NCI-H345 treated with DMSO at 0.1 percent for 48 hours (cell line): ENCODE measurements around the gene WNT10A.

ENCODE experiments used
- DNase-seq: peaks from one replicate; lab custom pipeline; 2025; ENCODE audit not compliant: unreplicated experiment; lab: John Stamatoyannopoulos, UW

WNT10A gene

DNA sequence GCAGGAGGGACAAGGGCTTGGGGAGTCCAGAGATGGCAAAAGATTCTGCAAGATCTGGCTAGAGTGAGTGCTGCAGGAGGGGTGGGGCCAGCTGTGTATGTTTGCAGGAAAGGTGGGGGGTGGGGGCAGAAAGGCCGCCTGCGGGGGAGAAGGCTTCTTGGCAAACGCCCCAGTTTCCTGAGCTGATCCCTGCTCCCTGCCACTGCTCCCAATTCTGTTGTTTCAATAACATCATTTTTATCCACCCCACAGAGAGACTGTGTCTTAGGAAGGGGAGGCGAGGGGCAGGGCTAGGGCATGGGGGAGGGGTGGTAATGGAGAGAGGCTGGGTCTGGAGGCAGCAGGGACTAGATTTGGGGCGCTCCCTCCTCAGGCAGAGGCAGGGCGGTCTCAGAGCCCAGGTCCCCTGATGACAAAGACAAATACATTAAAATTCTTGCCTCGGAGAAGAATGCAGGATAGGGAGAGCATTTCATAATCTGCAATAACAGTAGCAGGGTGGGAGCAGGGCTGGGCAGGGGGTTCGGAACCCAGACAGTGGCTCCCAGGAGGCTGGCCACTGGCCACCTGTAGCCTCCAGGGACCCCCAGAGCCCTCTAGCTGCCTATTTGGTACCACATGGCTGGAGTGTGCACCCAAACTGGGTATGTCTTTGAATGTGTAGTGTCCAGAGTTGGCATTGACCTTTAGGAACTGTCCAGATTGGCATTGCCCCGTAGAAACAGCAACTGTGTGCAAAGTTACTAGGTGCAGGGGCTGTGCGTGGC, 23.1 kb upstream of the WNT10A start:
- DNase-seq, result no peak

GRCh38 chr2:218858138-218858445, 22.6 kb upstream of the WNT10A start:
- DNase-seq, result no peak

- no peak for DNase-seq
Measured at GRCh38 chr2:218858671-218859555, 21.7 kb upstream of the WNT10A start.

DNA sequence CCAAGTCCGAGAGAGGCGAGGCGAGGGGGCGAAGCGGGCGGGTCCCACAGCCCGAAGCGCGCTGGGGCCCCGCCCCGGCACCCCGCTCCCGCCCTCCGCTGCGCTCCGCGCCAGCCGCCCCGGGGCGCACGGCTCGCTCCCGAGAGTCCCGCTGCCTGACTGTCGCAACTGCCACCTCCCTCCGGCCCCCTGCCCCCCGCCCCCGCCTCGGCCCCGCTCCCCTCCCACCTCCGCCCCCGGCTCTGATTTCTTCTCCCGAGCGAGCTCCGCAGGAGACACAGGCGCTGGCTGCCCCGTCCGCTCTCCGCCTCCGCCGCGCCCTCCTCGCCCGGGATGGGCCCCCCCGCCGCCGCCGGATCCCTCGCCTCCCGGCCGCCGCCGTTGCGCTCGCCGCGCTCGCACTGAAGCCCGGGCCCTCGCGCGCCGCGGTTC, 21.1 kb upstream of the WNT10A start, which contains the start of gene WNT6:
Gene WNT6, plus strand, starts transcription at position 250 of the 432 bp plus-strand sequence. CDS start 233 bp downstream, outside the sequence.
- DNase-seq, result no peak

GRCh38 chr2:218859988-218860831, 20.4 kb upstream of the WNT10A start:
- no peak for DNase-seq

DNA sequence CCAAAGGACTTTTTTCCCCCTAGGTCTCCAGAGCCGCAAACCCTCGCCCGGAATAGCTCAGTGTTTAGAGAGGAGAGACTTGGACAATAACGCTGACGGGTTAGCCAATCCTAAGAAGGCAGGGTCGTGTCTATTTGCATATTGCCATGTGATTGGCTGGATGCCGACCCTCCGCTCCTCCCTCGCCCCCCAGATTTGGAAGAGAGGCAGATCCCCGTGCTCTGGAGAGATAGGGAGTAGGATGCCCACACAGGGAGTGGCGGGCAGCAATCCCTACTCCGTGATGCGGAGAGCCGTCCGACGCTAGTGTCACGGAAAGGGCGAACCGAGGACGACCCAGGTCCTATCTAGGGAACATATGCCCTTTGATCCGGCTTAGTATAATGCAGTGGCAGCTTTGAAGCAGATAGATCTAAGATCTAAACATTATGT, 19.7 kb upstream of the WNT10A start:
- no peak for DNase-seq

- DNase-seq, result no peak
Measured at GRCh38 chr2:218861645-218862318, 18.9 kb upstream of the WNT10A start.

DNA sequence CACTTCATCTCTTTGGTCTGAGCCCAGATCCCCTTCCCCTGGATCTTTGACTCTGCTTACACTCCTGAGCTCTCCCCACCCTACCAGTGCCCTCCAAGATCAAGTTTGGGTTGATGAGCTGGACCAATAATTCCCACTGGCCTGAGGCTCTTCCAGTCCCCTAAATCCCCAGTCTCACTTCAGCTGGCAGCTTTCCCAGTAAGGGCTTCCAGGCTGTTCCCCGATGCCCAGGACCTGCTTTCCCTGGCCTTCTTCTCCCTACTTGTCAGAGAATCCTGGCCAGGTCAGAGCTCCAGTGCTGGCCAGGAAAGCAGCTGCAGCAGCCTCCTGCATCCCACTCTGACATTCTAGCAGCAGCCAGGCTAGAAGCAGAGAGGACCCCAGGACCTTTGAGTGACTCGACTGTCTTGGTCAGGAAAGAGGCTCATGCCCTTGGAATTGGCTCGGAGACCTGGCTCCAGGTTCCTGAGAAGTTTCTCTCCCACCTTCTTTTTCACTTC, 17.6 kb upstream of the WNT10A start:
- no peak for DNase-seq

DNA sequence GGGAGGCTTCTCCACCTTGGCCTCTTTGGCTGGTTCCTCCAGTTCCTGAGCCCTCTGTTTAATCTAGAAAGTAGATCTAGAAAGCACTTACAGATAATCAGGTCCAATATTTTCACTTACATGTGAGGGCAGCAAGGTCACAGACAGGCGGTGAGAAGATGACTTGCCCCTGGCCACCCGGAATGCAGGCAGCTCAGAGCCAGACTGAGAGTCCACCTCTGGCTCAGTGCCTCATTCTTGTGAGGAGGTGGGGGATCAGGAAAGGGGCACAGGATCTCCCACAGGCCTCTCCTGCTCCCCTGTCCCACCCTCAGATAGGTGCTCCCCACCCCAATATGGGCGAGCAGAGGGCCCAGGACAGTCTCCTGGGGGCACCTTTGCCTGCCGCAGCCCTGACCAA, 15.3 kb upstream of the WNT10A start:
- no peak for DNase-seq

GRCh38 chr2:218865999-218866398, 14.7 kb upstream of the WNT10A start:
- no peak for DNase-seq

- no peak for DNase-seq
Measured at GRCh38 chr2:218867900-218868299, 12.8 kb upstream of the WNT10A start.

DNA sequence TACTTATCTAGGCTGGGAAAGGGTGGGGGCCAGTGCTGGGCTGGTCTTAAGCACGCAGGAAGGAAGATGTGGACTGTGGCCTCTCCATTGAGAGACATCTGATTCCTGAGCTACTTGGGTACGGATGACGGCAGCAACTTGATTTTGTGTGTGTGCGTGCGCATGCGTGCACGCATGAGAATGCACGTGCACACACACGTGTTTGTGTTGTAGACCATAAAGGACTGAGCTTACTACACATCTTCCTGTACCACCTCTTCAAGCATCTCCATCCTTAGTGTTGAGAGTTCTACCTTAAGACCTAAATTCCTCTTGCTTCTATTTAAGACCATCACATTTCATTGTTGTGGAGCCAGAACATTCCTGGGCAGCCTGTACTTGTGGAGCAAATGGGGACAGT, 11.6 kb upstream of the WNT10A start:
- DNase-seq, result no peak

DNA sequence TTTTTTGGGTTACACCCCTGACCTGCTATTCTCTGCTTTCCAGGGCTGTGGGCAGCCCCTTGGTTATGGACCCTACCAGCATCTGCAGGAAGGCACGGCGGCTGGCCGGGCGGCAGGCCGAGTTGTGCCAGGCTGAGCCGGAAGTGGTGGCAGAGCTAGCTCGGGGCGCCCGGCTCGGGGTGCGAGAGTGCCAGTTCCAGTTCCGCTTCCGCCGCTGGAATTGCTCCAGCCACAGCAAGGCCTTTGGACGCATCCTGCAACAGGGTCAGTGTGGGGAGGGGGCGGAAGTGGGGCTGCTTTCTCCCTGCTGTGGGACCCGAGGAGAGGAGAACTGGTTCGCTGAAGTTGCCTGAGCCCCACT, 9.7 kb upstream of the WNT10A start:
- no peak for DNase-seq

GRCh38 chr2:218871345-218872302, 9.0 kb upstream of the WNT10A start:
- no peak for DNase-seq

DNA sequence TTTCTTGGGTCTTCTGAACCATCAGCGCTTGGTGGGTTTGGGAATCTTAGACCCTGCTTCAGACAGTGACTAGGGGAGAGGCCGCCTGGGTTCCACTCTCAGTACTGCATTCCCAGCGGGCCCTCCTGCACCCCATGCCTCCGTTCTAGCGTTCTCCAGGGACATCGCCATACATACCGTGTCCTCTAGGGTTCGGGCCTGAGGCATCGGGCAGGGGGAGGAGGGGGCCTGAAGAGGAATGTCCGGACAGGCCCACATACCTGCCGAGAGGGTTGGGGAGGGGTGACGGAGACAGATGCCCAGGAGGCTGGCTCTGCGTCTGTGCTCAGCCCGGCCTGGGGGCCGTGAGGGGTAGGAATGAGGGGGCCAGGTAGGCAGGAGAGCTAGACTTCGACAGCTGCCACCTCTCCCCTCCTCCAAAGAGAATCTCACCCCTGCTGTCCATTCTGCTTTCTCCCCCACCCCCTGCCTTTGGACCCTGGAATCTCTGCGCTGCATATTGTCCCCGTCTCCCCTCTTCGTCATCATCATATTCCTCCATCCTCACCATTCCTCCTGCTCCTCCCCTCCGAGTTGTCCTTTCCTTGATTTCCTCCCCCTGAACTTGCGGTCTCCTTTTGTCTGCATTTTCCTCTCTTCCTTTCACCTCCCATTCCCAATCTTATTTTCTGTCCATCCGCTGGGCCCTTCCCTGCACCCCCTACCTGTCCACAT, 7.8 kb upstream of the WNT10A start:
- DNase-seq, result no peak

DNA sequence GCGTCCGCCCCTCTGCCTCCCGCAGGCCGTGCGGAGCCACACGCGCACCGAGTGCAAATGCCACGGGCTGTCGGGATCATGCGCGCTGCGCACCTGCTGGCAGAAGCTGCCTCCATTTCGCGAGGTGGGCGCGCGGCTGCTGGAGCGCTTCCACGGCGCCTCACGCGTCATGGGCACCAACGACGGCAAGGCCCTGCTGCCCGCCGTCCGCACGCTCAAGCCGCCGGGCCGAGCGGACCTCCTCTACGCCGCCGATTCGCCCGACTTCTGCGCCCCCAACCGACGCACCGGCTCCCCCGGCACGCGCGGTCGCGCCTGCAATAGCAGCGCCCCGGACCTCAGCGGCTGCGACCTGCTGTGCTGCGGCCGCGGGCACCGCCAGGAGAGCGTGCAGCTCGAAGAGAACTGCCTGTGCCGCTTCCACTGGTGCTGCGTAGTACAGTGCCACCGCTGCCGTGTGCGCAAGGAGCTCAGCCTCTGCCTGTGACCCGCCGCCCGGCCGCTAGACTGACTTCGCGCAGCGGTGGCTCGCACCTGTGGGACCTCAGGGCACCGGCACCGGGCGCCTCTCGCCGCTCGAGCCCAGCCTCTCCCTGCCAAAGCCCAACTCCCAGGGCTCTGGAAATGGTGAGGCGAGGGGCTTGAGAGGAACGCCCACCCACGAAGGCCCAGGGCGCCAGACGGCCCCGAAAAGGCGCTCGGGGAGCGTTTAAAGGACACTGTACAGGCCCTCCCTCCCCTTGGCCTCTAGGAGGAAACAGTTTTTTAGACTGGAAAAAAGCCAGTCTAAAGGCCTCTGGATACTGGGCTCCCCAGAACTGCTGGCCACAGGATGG, 7.1 kb upstream of the WNT10A start:
- DNase-seq, result no peak

DNA sequence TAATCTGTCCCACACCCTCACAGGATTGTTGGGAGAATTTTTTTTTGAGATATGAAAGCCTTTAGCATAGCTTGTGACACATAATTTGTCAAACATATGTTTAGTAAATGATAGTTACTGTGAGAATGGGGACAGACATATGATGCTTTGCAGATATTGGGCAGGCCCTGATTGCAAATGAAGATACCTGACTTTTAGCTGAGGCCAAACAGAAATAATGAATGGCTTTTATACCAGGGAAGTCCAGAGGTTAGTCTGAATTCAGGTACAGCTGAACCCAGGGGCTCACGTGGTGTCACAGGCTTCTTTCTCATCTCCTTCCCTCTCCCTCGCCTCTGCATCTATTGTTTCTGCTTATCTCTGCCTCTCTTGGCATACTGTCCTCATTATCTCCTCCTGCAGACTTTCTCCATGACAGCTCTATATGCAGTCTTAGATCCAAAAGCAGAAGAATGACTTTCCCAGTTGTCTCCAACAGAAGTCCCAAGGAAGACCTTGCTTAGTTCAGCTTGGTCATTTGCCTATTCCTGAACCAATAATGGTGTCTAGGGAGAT, 4.9 kb upstream of the WNT10A start:
- DNase-seq, result no peak
